Activated CD8-positive, alpha-beta memory T cell treated with anti-CD3 and anti-CD28 coated beads, Interleukin-2, amount 50 U/mL, for 48 hours (primary cell): Measurements from ENCODE around the gene SLC23A2.

ENCODE experiments used
- DNase-seq: peaks from one replicate; pipeline ENCODE4 v3.0.0-alpha.2; 2020

SLC23A2 gene

GRCh38 chr20:4962241-4962855 is 39.0 kb downstream of the SLC23A2 start:
- DNase-seq, result no peak

GRCh38 chr20:4961746-4962145 is 39.6 kb downstream of the SLC23A2 start:
- DNase-seq, result no peak

- DNase-seq, result no peak
These were observed 41.7 kb downstream of the SLC23A2 start for GRCh38 chr20:4959592-4959991.

DNA sequence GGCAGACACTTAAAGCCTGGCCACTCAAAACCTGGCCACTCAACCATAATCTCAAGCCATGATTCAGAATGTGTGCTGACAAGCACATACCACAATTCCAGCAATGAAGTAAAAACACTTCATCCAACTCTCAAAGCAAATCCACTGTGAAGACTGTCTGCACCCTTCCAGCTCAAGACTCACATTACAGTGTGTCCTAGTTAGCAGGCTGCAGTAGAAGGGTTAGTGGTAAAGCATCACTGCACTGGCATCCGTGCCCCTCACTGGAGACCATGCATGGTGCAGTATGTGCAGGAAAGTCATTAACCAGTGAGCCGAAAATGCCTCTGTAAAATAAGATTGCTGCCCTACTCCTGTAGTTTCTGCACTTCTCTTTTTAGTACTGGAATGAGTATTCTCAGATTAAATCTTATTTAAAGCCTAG is 43.4 kb downstream of the SLC23A2 start:
- no peak for DNase-seq

- DNase-seq, result no peak
These were observed 44.1 kb downstream of the SLC23A2 start for GRCh38 chr20:4957187-4957586.

GRCh38 chr20:4956200-4956810 is 45.0 kb downstream of the SLC23A2 start:
- no peak for DNase-seq

DNA sequence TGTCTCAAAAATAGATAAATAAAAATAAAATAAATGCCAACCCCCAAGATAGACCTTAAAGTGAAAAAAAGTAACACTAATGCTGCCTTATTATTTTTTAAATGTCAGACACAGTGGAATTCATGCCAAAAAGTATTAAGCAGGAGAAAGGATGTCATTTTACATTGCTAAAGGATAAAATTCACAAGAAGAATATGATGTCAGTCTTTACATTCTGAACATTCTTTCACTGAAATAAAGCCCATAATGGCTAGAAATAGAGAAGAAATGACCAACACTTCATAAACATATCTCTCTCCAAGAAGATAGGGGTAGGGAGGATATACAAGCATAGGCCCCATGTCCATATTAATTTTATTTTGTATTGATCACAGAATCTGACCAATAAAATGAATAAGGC is 47.4 kb downstream of the SLC23A2 start:
- DNase-seq, result no peak

- no peak for DNase-seq
These were observed 49.1 kb downstream of the SLC23A2 start for GRCh38 chr20:4952229-4952628.

- DNase-seq, result no peak
These were observed 50.0 kb downstream of the SLC23A2 start for GRCh38 chr20:4951299-4951698.

DNA sequence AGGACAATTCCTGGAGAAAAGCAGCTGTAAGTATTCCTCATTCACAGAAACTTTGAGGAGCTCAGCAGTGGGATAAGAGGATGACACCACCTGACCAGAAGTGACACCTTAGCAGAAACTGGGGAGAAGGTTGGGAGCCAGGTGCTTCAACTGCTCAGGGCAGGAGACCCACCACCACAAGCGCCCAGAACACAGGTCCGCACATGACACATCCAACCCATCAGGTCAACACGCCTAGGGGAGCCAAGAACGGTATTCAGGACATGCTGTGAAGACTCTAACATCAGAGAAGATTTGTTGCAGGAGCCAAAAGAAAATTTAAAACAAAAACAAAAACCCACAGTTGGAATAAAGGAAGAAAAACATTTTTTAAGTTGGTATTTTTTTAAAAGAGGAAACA is 50.5 kb downstream of the SLC23A2 start:
- no peak for DNase-seq

DNA sequence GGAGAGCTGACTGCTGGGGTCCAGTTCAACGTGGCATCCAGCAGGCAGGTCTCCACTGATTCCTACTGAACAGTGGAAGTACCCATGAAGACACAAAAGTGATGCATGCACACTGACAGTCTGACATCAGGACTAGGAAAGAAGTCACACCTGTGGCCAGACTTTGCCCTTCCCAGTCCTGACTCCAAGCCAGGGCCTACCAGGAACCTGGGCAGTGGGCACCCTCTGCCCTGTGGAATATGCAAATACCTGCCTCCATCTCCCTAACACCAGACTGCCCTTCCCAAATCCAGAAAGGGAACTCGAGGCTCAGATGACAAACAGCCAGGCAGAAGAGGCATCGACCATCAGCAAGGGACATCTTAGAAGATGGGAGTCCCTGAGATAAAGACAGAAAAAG is 50.9 kb downstream of the SLC23A2 start:
- DNase-seq, result no peak

- DNase-seq, result no peak
These were observed 51.5 kb downstream of the SLC23A2 start for GRCh38 chr20:4949833-4950178.

DNA sequence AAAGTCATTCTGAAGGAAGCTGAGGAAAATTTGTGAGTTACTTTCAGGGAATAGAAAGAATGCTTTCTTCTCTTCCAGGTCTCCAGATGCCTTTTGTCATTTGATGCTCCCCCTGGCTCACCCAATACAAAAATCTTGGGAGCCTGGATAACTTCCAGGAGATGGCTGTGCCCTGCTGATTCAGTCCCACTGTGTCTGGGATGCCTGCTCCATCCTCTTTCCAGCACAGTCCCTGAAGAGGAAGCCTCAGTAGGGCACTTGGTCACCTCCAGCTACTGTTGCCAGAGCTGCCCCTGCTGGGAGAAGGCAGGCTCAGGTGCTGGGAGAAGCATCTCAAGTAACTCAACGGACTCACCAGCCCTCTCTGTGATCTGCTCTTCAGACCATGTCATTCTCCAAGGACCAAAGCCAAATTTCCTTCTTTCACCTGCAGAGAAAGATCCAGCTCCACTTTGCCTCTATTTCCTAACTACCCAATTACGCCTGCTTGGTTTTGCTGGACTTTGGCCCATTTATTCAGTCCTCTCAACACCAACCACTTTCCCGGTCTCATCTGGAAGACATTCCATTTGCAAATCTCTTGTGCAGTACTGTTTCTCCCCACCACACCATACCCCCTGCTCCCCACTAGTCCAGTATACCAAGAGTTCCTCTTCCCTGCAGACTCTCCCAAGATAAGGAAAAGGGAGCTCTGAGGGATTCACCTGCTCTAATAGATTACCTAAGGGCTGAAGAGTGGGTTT is 53.3 kb downstream of the SLC23A2 start:
- no peak for DNase-seq

DNA sequence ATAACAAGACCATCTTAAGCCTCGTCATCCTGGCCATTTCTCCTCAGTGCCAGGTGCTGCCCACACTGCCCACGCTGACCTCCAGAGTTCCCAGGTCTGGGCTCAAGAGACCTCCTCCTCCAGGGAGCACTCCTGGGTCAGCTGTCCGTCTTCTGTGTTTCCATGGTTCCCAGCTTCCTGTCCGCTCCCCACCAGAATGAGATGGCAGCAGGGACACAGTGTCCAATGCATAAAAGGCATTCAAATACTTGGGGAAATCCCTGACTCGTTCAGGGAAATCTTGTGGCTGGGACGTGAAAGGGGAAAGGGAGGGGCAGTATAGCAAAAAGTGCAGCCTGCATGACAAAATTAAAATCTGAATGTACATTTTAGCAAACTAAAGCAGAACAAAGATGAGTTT is 54.3 kb downstream of the SLC23A2 start:
- no peak for DNase-seq

DNA sequence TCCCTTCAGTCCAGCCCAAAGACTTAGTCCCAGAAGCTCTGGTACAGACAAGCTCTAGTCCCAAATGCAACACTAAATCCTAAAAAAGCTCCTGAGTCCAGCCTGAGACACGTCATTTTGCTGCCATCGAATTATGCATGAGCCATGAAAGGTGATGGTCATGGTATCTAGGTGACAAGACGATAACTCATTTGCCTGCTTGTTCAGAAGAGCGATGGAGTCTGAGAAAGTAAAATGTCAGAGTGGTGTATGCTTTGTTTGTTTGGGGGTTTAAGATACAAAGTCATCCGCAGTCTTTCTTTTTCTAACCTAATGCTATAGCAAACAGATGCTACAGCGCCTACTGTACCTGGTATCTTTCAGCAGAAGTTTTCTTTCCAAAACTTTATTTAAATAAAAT is 54.7 kb downstream of the SLC23A2 start:
- DNase-seq, result no peak

- no peak for DNase-seq
These were observed 56.6 kb downstream of the SLC23A2 start for GRCh38 chr20:4944518-4945313.

GRCh38 chr20:4942331-4942730 is 59.0 kb downstream of the SLC23A2 start:
- no peak for DNase-seq

- DNase-seq, result no peak
These were observed 63.6 kb downstream of the SLC23A2 start for GRCh38 chr20:4937407-4938319.

- no peak for DNase-seq
These were observed 64.4 kb downstream of the SLC23A2 start for GRCh38 chr20:4936851-4937406.

DNA sequence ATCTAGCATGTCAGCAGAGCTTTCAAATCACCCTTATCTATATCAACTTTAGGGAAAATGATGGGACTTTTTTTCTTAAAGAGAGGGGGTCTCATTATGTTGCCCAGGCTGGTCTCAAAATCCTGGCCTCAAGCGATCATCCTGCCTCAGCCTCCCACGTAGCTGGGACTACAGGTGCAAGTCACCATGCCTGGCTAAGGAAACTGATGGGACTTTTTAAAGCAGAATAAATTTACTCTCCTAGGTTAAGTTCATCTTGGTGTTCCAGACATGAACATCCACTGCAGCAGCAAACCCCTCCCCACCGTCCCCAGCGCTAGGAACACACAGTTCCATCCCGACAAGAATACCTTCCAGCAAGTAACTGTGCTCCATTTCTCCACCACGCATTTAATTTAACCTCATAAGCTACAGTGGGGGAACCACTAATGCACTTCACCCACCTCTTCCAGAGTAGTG is 64.9 kb downstream of the SLC23A2 start:
- no peak for DNase-seq

DNA sequence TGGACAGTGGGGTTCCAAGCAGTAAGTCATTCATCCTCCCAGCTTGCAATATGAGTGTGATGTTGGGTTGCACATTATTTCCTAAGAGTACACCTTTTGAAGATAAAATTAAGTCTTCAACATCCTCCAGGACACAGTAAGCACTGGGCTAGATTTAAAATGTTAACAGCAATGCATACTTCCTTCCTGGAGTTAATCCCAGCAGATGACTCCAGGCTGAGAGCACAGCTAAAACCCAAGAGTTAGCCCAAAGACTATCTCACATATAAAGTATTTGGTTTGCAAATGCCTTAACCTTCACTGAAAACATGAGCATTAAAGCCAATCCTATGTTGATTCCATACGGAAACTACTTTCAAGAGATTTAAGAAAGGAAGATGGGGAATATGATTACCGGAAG is 69.2 kb downstream of the SLC23A2 start:
- DNase-seq, result no peak
